Cardiac muscle cell (in vitro differentiated cells and primary cell): ENCODE results near the gene SOCS7. TPM values are rescaled to one million over a fixed set of nuclear protein-coding genes. Genes with fewer than 3 reads are reported as not detected.
A peak's percentile ranks its signal among the peaks of the same experiment; 100 is the strongest.

Source experiments
- DNase-seq, 2 donors: peaks; one replicate each; pipeline versions ENCODE4 v3.0.0 to v3.0.0-alpha.2; 2010 to 2017; ENCODE audit warnings: low read depth in 1 of 2, low spot score in 1 of 2
- H3K27ac ChIP-seq: fragments of 200-600 bp; sonication (generic); 2 replicates; pipeline ENCODE4 v1.5.1; 2016
- H3K27me3 ChIP-seq: fragments of 200-600 bp; sonication (generic); 2 replicates; pipeline ENCODE4 v1.6.0; 2016; ENCODE audit warnings: control low read depth
- H3K36me3 ChIP-seq: fragments of 200-600 bp; sonication (generic); 2 replicates; pipeline ENCODE4 v1.5.1; 2016; ENCODE audit warnings: control low read depth
- H3K4me1 ChIP-seq: fragments of 200-600 bp; sonication (generic); 2 replicates; pipeline ENCODE4 v1.8.1; 2017; ENCODE audit warnings: low read depth, mild to moderate bottlenecking, mixed run types
- H3K4me3 ChIP-seq: fragments of 200-600 bp; sonication (generic); 2 replicates; pipeline ENCODE4 v1.5.1; 2016; ENCODE audit warnings: mild to moderate bottlenecking
- H3K9me3 ChIP-seq: fragments of 200-600 bp; sonication (generic); 2 replicates; pipeline ENCODE4 v1.5.1; 2017; ENCODE audit warnings: low read depth, mild to moderate bottlenecking, control low read depth
- CTCF ChIP-seq: IDR thresholded peaks from 2 replicates; pipeline ENCODE4 v1.5.1; 2012; ENCODE audit warnings: low read depth, mild to moderate bottlenecking, low read length
- polyA plus RNA-seq: library from polyadenylated mRNA; unstranded; fragments of >200 nt; fragmentation: Nextera tagmentation; extraction: Ambion mirVana; gene quantifications from 2 replicates; pipeline ENCODE4 v1.2.1, GENCODE V29; 2016
- total RNA-seq: library from RNA; depleted of rRNA; stranded (reverse); fragments of >200 nt; gene quantifications from 2 replicates; pipeline ENCODE4 v1.2.3, GENCODE V29; 2016

The SOCS7 gene
- total and polyA plus RNA-seq, 2 experiments from 2014 or later = 2.8 to 18.7 TPM

- H3K9me3 ChIP-seq = no peaks in the 10 kb centered on the region
- H3K4me3 ChIP-seq = no peak overlapping the region
- TF ChIP-seq CTCF = no peak
Measured at GRCh38 chr17:38344420-38344745, 7.3 kb upstream of the SOCS7 start.

GRCh38 chr17:38345743-38346142, 5.9 kb upstream of the SOCS7 start:
- Histone ChIP-seq H3K4me3 (no peak overlapping the region), H3K27me3 (no peaks in the 10 kb centered on the region), H3K36me3 (no peaks in the 10 kb centered on the region), H3K27ac (no peak overlapping the region), H3K9me3 (no peaks in the 10 kb centered on the region), H3K4me1 (peaks cover 3% of the 10 kb centered on the region)
- no peak for DNase-seq
- no peak for TF ChIP-seq CTCF

More at GRCh38 chr17:38344420-38344745, 7.3 kb upstream of the SOCS7 start:
- Histone ChIP-seq H3K27me3 (no peaks in the 10 kb centered on the region), H3K4me1 (peaks cover 3% of the 10 kb centered on the region), H3K27ac (no peak overlapping the region), H3K36me3 (no peaks in the 10 kb centered on the region)
- no peak for DNase-seq

GRCh38 chr17:38349097-38349730, 2.4 kb upstream of the SOCS7 start:
- Histone ChIP-seq H3K27ac (no peak overlapping the region), H3K36me3 (no peaks in the 10 kb centered on the region)
- DNase-seq = peak; percentile 85 to 88

GRCh38 chr17:38350035-38350434, 1.6 kb upstream of the SOCS7 start:
- DNase-seq = no peak
- Histone ChIP-seq H3K9me3 (no peaks in the 10 kb centered on the region), H3K4me1 (peaks cover 5% of the 10 kb centered on the region), H3K27ac (no peak overlapping the region), H3K27me3 (no peaks in the 10 kb centered on the region), H3K36me3 (no peaks in the 10 kb centered on the region), H3K4me3 (no peak overlapping the region)
- no peak for TF ChIP-seq CTCF

More at GRCh38 chr17:38349097-38349730, 2.4 kb upstream of the SOCS7 start:
- TF ChIP-seq CTCF = peak; percentile 99
- Histone ChIP-seq H3K4me3 (no peak overlapping the region), H3K4me1 (peaks cover 5% of the 10 kb centered on the region), H3K27me3 (no peaks in the 10 kb centered on the region), H3K9me3 (no peaks in the 10 kb centered on the region)

- H3K4me3 ChIP-seq = peak overlapping the region; percentile 99
- TF ChIP-seq CTCF = no peak
- peaks cover 14% of the 10 kb centered on the region for H3K4me1 ChIP-seq
- no peaks in the 10 kb centered on the region for H3K27me3 ChIP-seq
- no peaks in the 10 kb centered on the region for H3K36me3 ChIP-seq
- no peaks in the 10 kb centered on the region for H3K9me3 ChIP-seq
- peak; percentile 31 to 53 for DNase-seq
- H3K27ac ChIP-seq = peak overlapping the region; percentile 86
Measured at GRCh38 chr17:38352245-38353085, 821 bp downstream of the SOCS7 start.
